Nephron progenitor cell (in vitro differentiated cells): Measurements from ENCODE around the gene EIF3L.
A peak's percentile ranks its signal among the peaks of the same experiment; 100 is the strongest.

ENCODE experiments used
- DNase-seq: peaks from one replicate; pipeline ENCODE4 v3.0.0; 2021
- H3K27ac Mint-ChIP-seq: 2 replicates; pipeline ENCODE4 v1.8.0; 2021; ENCODE audit warnings: mild to moderate bottlenecking, moderate library complexity, mixed read lengths
- H3K27me3 Mint-ChIP-seq: 2 replicates; pipeline ENCODE4 v1.8.0; 2021; ENCODE audit warnings: mild to moderate bottlenecking, low read depth, mixed read lengths; ENCODE audit not compliant: poor library complexity
- H3K36me3 Mint-ChIP-seq: 2 replicates; pipeline ENCODE4 v1.8.0; 2021; ENCODE audit warnings: low read depth, mixed read lengths
- H3K4me1 Mint-ChIP-seq: 2 replicates; pipeline ENCODE4 v1.8.0; 2021; ENCODE audit warnings: mixed read lengths
- H3K4me3 Mint-ChIP-seq: 2 replicates; pipeline ENCODE4 v1.8.0; 2021; ENCODE audit warnings: mild to moderate bottlenecking, moderate library complexity, mixed read lengths
- H3K9me3 Mint-ChIP-seq: 2 replicates; pipeline ENCODE4 v1.8.0; 2021; ENCODE audit warnings: mild to moderate bottlenecking, moderate library complexity, mixed read lengths
- TF ChIP-seq, protein P1 (sequence below): fragments of 200-600 bp; sonication (generic); IDR thresholded peaks from 2 replicates; pipeline ENCODE4 v1.5.0; 2021; ENCODE audit warnings: antibody characterized with exemption

The EIF3L gene

DNA sequence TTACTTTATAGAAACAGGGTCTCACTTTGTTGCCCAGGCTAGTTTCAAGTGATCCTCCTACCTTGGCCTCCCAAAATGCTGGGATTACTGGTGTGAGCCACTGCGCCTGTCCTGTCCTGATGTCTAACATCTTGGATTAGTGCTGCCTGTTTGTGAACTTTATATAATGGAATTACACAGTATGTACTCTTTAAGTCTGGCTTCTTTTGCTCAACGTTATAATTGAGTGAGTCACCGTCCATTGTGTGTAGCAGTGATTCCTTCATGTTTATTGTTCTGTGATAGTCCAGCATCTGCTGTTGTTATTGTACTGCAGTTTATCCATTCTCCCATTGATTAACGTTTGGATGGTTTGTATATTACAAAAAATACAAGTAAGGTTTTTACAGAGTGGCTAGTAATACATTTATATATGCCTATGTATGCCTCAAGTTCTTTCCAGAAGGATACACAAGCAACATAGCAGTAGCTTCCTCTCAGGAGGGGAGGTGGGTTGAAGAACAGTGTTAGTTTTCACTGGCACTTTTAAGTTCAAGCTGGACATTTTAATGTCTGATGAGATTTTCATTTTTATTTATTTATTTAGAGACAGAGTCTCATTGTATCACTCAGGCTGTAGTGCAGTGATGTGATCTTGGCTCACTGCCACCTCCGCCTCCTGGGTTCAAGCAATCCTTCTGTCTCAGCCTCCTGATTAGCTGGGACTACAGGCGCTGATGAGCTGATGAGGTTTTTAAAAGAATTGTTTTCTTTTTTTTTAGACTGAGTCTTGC lies 31.6 kb downstream of the EIF3L start:
- no peak for DNase-seq
- Mint-ChIP-seq H3K9me3 (no peaks in the 10 kb centered on the region), H3K27ac (no peak overlapping the region), H3K27me3 (no peaks in the 10 kb centered on the region), H3K4me1 (no peaks in the 10 kb centered on the region), H3K4me3 (no peak overlapping the region), H3K36me3 (peaks cover 70% of the 10 kb centered on the region)
- TF ChIP-seq, protein P1, sequence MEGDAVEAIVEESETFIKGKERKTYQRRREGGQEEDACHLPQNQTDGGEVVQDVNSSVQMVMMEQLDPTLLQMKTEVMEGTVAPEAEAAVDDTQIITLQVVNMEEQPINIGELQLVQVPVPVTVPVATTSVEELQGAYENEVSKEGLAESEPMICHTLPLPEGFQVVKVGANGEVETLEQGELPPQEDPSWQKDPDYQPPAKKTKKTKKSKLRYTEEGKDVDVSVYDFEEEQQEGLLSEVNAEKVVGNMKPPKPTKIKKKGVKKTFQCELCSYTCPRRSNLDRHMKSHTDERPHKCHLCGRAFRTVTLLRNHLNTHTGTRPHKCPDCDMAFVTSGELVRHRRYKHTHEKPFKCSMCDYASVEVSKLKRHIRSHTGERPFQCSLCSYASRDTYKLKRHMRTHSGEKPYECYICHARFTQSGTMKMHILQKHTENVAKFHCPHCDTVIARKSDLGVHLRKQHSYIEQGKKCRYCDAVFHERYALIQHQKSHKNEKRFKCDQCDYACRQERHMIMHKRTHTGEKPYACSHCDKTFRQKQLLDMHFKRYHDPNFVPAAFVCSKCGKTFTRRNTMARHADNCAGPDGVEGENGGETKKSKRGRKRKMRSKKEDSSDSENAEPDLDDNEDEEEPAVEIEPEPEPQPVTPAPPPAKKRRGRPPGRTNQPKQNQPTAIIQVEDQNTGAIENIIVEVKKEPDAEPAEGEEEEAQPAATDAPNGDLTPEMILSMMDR, result no peak

DNA sequence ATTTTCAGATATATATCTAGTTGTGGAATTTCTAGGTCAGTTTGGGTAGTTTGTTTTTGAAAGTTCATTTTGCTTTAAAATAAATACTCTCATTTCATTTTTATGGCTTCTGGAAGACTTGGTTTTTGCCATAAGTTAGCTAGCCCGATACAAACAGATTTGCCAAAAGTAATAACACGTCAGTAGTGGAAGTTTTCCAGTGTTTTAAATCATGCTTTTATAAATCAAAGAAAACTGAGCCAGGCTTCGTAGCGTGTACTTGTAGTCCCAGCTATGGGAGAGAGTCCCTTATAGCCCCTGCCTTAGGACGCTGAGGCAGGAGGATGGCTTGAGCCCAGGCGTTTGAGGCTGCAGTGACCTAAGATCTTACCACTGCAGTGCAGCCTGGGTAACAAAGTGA lies 35.2 kb downstream of the EIF3L start:
- Mint-ChIP-seq H3K4me3 (no peak overlapping the region), H3K36me3 (peaks cover 63% of the 10 kb centered on the region), H3K27me3 (no peaks in the 10 kb centered on the region), H3K27ac (no peak overlapping the region), H3K4me1 (no peaks in the 10 kb centered on the region), H3K9me3 (no peaks in the 10 kb centered on the region)
- TF ChIP-seq, protein P1, result no peak
- DNase-seq, result no peak

DNA sequence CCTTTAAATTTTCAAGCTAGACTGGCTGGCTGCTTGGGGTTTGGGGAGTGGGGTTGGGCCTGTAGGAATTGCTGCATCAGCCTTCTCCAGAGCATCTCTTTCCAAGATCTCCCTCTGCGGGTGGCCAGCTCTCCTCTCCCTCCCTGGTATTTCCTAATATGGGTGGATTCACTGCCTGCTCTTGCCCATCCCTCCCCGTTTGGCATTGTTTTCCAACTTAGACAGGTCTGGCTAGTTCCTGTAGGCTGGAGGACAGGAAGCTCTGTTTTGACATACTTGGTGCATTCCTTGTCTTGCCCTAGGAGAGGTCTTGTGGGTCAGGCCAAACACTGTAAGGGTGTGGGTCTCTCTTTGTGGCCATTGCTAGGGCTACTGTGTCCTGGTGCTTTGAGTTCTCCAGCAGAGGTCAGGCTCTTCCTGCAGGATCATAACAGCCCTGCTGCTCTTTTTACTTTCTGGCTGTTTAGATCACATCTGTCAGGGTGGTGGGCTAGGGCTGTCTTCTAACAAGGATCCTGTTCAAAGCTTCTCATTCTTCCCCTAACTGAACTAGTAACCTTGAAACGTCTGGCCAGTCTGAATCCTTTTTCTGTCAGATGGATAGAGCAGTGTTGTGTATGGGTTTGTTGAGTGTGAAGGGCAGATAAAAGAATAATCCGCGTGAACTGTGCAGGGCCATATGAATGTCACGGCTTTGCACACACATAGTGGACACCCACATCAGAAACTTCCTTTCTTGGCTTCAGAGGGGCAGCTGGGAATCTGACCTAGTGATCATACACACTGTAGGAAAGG lies 38.6 kb downstream of the EIF3L start:
- Mint-ChIP-seq H3K9me3 (no peaks in the 10 kb centered on the region), H3K4me1 (no peaks in the 10 kb centered on the region), H3K27ac (peak overlapping the region; percentile 97), H3K36me3 (peaks cover 62% of the 10 kb centered on the region), H3K27me3 (no peaks in the 10 kb centered on the region), H3K4me3 (no peak overlapping the region)
- no peak for DNase-seq
- TF ChIP-seq, protein P1, result peak; percentile 13

DNA sequence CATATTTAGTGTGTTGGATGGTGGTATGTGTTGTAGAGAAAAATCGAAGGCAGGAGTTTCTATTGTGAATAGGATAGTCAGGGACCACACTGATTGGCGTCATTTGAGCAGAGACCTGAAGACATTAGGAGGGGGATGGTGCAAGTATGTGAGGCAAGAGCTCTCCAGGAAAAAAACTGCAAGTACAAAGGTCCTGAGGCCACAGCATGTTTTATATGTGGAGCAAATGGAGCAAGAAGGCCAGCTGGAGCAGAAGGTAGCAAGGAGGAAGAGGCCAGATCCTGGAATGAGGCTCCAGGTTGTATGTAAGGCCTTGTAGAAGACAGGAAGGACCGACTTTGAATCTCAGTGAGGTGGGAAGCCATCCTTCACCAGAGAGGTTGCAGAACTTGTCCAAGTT lies 42.7 kb downstream of the EIF3L start:
- no peak for DNase-seq
- no peaks in the 10 kb centered on the region for H3K9me3 Mint-ChIP-seq
- no peaks in the 10 kb centered on the region for H3K27me3 Mint-ChIP-seq
- peak overlapping the region; percentile 3 for H3K27ac Mint-ChIP-seq
- H3K4me1 Mint-ChIP-seq, result peaks cover 32% of the 10 kb centered on the region
- TF ChIP-seq, protein P1, result no peak
- H3K4me3 Mint-ChIP-seq, result no peak overlapping the region
- peaks cover 41% of the 10 kb centered on the region for H3K36me3 Mint-ChIP-seq

DNA sequence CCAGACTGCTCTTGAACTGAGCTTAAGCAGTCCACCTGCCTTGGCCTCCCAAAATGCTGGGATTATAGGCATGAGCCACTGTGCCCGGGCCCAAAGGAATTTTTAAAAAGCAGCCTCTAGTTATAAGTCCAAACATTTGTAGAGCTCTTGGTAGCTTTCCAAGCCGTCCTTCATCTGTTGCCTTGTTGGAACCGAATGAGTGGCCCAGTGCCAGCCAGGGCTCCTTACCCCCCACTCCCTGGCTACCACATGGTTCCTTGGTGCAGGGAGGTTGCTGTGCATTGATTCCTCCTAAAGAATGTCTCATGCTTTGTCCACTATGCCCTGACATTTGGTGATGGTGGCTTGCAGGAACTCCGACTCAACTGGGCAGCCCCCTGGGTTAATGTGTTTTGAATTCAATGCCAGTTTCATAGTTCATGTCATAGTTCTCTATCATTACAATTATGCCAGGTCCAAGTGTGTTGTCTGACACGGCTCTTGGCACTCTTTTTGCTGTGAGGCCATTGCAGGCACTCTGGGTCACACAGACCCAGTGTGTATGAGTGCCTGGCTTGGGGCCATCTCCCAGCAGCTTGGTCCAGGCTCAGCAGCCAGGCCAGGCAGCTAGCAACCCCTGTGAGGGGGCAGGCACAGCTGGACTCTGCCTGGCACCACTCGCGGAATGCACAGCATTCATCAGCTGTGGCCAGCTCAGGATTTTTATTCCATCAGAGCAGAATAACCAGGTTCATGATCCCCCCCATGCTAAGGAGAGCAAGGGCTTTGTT lies 43.5 kb downstream of the EIF3L start:
- H3K9me3 Mint-ChIP-seq, result no peaks in the 10 kb centered on the region
- no peak for DNase-seq
- H3K27me3 Mint-ChIP-seq, result no peaks in the 10 kb centered on the region
- H3K27ac Mint-ChIP-seq, result no peak overlapping the region
- H3K4me1 Mint-ChIP-seq, result peaks cover 36% of the 10 kb centered on the region
- TF ChIP-seq, protein P1, result no peak
- peaks cover 36% of the 10 kb centered on the region for H3K36me3 Mint-ChIP-seq
- H3K4me3 Mint-ChIP-seq, result no peak overlapping the region
